Mucosa of stomach (tissue), 1 donor: ENCODE measurements around the gene CYSRT1.

Experiments used
- H3K27me3 ChIP-seq: one replicate; pipeline ENCODE4 v1.7.0; 2013; ENCODE audit warnings: mild to moderate bottlenecking, low read length; ENCODE audit not compliant: control insufficient read depth, insufficient read depth
- H3K36me3 ChIP-seq: one replicate; pipeline ENCODE4 v1.7.0; 2013; ENCODE audit warnings: low read length; ENCODE audit not compliant: control insufficient read depth, insufficient read depth
- H3K4me1 ChIP-seq: one replicate; pipeline ENCODE4 v1.7.0; 2013; ENCODE audit warnings: mild to moderate bottlenecking, low read length; ENCODE audit not compliant: control insufficient read depth, insufficient read depth
- H3K4me3 ChIP-seq: one replicate; pipeline ENCODE4 v1.7.0; 2013; ENCODE audit warnings: low read length
- H3K9ac ChIP-seq: one replicate; pipeline ENCODE4 v1.7.0; 2013; ENCODE audit warnings: mild to moderate bottlenecking, low read length, moderate library complexity
- H3K9me3 ChIP-seq: one replicate; pipeline ENCODE4 v1.7.0; 2013; ENCODE audit warnings: mild to moderate bottlenecking, low read length, moderate library complexity; ENCODE audit not compliant: control insufficient read depth
- donor health status: Pancreatic carcinoma.

The CYSRT1 gene

GRCh38 chr9:137218212-137218753, 6.7 kb upstream of the CYSRT1 start:
- peak overlapping the region; percentile 71 for H3K4me3 ChIP-seq
- no peaks in the 10 kb centered on the region for H3K9me3 ChIP-seq
- H3K36me3 ChIP-seq: no peaks in the 10 kb centered on the region
- no peaks in the 10 kb centered on the region for H3K27me3 ChIP-seq
- peaks cover 36% of the 10 kb centered on the region for H3K4me1 ChIP-seq
- H3K9ac ChIP-seq: peak overlapping the region; percentile 79

- Histone ChIP-seq H3K4me1 (peaks cover 37% of the 10 kb centered on the region), H3K36me3 (no peaks in the 10 kb centered on the region), H3K27me3 (no peaks in the 10 kb centered on the region), H3K9ac (peak overlapping the region; percentile 79), H3K9me3 (no peaks in the 10 kb centered on the region), H3K4me3 (peak overlapping the region; percentile 71)
These were observed 6.2 kb upstream of the CYSRT1 start for GRCh38 chr9:137218754-137219271.

GRCh38 chr9:137219757-137220316, 5.1 kb upstream of the CYSRT1 start:
- no peaks in the 10 kb centered on the region for H3K27me3 ChIP-seq
- H3K4me1 ChIP-seq: peaks cover 46% of the 10 kb centered on the region
- no peak overlapping the region for H3K4me3 ChIP-seq
- H3K36me3 ChIP-seq: no peaks in the 10 kb centered on the region
- no peak overlapping the region for H3K9ac ChIP-seq
- H3K9me3 ChIP-seq: no peaks in the 10 kb centered on the region

GRCh38 chr9:137220317-137221094, 4.5 kb upstream of the CYSRT1 start:
- peaks cover 53% of the 10 kb centered on the region for H3K4me1 ChIP-seq
- no peaks in the 10 kb centered on the region for H3K27me3 ChIP-seq
- no peaks in the 10 kb centered on the region for H3K36me3 ChIP-seq
- H3K9ac ChIP-seq: no peak overlapping the region
- no peaks in the 10 kb centered on the region for H3K9me3 ChIP-seq
- H3K4me3 ChIP-seq: no peak overlapping the region

- H3K4me3 ChIP-seq: no peak overlapping the region
- H3K9me3 ChIP-seq: no peaks in the 10 kb centered on the region
- H3K4me1 ChIP-seq: peaks cover 58% of the 10 kb centered on the region
These were observed 3.9 kb upstream of the CYSRT1 start for GRCh38 chr9:137221095-137221505.

GRCh38 chr9:137221506-137222111, 3.4 kb upstream of the CYSRT1 start:
- H3K9ac ChIP-seq: no peak overlapping the region
- H3K9me3 ChIP-seq: no peaks in the 10 kb centered on the region
- no peaks in the 10 kb centered on the region for H3K27me3 ChIP-seq
- H3K4me3 ChIP-seq: no peak overlapping the region
- H3K4me1 ChIP-seq: peaks cover 62% of the 10 kb centered on the region
- no peaks in the 10 kb centered on the region for H3K36me3 ChIP-seq

More at GRCh38 chr9:137221095-137221505, 3.9 kb upstream of the CYSRT1 start:
- Histone ChIP-seq H3K27me3 (no peaks in the 10 kb centered on the region), H3K9ac (no peak overlapping the region), H3K36me3 (no peaks in the 10 kb centered on the region)

GRCh38 chr9:137222190-137223077, 2.5 kb upstream of the CYSRT1 start, which contains the start of gene RNF208:
RNF208 (minus strand) TSS chr9:137222240; CDS start chr9:137221212, 1,028 bp downstream.
- H3K9me3 ChIP-seq: no peaks in the 10 kb centered on the region
- no peaks in the 10 kb centered on the region for H3K27me3 ChIP-seq
- peak within 1 kb of the TSS; percentile 49 for H3K9ac ChIP-seq
- H3K36me3 ChIP-seq: no peaks in the 10 kb centered on the region
- H3K4me3 ChIP-seq: peak within 1 kb of the TSS; percentile 56
- H3K4me1 ChIP-seq: peaks cover 65% of the 10 kb centered on the region

- no peaks in the 10 kb centered on the region for H3K27me3 ChIP-seq
- H3K4me3 ChIP-seq: peak overlapping the region; percentile 80
- no peaks in the 10 kb centered on the region for H3K9me3 ChIP-seq
- peaks cover 70% of the 10 kb centered on the region for H3K4me1 ChIP-seq
- no peaks in the 10 kb centered on the region for H3K36me3 ChIP-seq
- peak overlapping the region; percentile 88 for H3K9ac ChIP-seq
These were observed 1.6 kb upstream of the CYSRT1 start for GRCh38 chr9:137223078-137223970.

- no peaks in the 10 kb centered on the region for H3K36me3 ChIP-seq
- peaks cover 55% of the 10 kb centered on the region for H3K4me1 ChIP-seq
- H3K9me3 ChIP-seq: no peaks in the 10 kb centered on the region
- no peak overlapping the region for H3K4me3 ChIP-seq
- peaks cover 15% of the 10 kb centered on the region for H3K27me3 ChIP-seq
- no peak overlapping the region for H3K9ac ChIP-seq
These were observed 841 bp downstream of the CYSRT1 start for GRCh38 chr9:137225699-137226331.

GRCh38 chr9:137226338-137227053, 1.5 kb downstream of the CYSRT1 start:
- Histone ChIP-seq H3K9me3 (no peaks in the 10 kb centered on the region), H3K27me3 (peaks cover 17% of the 10 kb centered on the region), H3K4me1 (peaks cover 55% of the 10 kb centered on the region), H3K9ac (peak overlapping the region; percentile 41), H3K4me3 (no peak overlapping the region), H3K36me3 (no peaks in the 10 kb centered on the region)
